Fibroblast of skin of scalp (primary cell): Measurements from ENCODE around the gene SLC22A23.

ENCODE experiments used
- DNase-seq: peaks from one replicate; pipeline ENCODE4 v3.0.0-alpha.2; 2013

Gene SLC22A23

DNA sequence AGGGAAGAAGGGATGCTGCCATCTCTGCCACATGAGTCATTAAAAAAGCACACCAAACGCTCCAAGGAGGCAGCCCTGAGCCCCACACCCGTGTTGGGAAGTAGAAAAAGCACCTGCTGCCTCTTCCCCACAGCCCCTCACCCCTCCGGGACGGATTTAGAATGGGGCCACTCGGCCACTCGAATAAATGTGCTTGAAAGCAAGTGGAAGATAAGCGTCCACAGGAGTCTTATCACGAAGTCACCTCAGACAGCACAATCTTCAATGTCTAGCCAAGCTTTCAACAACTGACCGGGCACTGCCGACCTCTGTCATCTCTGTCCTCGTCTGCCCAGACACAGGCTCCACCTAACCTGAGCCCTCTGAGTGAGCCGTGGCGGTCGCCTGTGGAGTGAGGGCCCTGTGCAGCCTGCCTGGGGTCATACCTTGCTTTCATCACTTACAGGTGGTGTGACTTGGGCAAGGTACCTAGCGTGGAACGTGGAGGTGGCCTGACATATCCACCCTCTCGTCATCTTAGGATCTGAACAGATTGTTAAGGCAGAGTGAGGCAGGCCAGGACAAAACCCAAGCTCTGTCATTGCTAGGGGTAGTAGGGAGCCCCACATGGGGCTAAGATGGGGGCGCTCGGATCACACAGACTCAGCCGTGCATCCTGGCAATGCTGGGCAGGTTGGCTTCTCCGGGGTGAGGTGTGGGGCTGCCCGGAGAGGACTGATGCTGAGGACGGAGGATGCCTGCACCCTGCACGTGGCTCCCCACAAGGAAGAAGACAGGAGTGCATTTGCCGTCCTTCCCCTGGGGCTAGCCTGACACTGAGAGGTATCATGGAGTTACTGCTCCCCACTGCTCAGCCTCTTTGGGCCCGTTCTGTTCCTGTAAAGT, 163.3 kb downstream of the SLC22A23 start:
- no peak for DNase-seq

DNA sequence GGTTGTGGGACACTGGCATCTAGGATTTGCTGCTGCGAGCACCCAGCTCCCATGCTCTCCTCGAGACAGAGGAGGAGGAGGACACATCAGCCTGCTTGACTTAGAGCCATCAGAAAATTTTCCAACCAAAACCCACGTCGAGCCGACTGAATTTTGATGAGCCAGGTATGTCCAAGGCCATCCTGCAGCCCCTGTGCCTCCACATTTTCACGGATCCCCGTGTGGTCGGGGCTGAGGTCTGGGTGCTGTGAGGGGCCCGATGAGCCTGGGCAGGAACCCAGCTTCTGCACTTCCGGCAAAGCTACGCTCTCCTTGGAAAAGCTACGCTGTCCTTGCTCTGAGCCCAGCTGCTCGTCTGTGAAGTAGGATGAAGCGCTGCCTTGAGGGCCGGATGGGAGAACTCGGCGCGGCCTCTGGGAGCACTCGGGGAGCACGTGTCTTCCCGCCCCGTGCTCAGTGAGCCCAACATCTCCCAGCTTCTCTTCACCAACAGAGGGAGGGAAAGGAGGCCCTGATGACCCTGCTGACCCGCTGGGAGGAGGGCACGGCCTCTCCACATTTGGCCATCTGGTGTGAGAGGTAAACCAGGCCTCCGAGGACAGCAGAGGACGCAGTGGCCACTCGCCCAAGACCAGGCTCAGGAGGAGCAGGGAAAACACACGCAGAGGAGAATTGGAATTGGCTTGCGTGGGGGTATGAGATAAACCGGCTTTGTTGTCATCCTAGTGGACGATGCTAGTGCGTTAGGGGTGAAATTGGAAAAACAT, 164.2 kb downstream of the SLC22A23 start:
- no peak for DNase-seq

DNA sequence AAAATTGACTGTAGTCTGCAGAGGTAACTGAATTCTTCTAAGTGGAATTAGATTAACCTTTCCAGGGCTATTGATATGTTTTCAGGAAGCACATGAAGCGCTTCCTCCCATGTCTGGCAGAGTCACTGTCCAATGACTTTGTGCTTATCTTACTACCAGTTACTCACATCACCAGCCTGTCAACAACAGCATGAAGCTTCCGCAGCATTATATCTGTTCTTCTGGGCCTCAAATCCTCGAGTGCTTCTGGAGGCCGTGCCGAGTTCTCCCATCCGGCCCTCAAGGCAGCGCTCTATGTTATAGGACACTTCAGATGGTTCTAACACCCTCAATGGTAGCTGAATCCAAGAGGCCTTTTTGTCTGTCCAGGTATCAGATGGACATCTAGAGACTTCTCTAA, 164.9 kb downstream of the SLC22A23 start:
- no peak for DNase-seq

DNA sequence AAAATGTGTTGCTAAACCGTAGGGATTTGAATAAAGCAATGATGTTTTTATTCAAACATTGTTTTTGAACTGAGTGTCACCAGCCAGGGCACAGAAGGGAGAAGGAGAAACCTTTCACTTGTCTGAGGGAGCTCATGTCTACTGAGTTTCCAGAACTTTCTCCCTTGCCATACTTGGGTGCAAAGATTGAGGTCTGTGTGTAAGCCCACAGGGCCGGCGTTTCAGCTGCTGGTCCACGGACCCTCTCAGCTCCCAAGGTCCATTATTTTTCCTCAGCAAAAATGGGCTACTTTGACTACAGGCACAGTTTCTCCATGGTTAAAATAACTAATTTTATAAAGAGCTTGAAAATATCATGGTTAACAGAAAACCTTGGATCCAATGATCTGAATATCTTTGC, 165.5 kb downstream of the SLC22A23 start:
- no peak for DNase-seq

DNA sequence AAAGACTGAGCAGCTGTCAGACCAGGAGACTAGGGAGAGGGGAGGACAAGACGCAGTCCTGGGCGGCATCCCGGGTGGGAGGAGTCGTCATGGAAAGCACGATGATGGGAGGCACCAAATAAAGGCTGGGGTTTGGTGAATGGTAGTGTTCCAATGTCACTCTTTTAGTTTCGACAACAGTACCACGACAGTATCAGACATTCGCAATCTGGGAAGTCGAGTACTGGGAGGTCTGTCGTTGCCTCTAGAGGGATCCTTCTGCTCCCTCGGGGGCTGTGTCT, 166.0 kb downstream of the SLC22A23 start:
- DNase-seq: no peak

DNA sequence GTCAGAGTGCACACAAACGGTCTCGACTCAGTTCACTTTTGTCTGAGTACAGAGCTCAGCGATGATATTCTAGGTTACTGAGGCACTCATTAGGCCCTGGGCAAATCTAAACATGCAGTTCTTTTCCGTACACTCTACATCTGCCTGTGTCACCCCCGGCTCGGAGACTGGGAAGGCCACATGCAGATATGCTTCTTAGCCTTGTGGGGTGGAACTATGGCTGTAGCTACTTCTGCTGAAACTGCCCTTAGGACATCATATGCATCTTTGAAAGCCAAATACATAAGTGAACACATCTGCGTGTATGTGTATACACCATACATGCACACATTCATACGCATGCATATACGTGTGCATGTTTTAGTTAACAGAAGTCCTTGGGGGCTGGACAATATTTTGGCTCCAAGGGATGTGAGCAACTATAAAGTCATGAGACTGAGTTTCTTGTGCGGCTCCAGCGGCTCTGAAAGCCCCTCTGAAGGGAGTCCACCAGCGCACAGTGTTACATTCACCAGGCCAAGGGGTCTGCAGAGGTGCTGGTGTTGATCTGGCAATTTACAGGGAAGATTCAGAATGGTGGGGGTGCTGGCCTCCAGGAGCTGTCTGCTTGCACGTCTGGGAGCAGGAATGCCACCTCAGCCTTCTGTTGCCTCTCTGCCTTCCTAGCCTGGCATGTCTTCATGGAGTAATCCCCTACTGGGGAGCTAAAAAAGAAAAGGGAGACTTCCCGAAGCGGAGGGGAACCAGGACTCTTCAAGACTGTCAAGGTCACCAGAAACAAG, 166.5 kb downstream of the SLC22A23 start:
- no peak for DNase-seq

DNA sequence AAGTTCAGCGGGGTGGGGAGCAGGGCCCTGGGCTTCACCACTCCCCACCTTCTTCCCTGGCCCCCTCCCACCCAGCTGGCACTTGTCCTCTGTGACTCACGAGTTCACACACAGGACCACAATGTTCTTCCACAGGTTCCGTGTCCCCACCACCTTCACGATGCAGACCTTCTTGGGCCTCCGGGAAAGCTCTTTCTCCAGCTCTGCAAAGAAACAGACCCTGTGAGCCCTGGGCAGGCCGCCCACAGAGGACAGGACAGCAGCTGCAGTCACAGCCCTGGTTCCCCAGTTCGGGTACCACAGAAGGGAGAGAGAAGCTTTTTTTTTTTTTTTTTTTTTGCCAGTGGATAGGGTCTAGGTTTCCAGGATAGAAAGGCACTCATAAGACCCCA, 167.2 kb downstream of the SLC22A23 start:
- no peak for DNase-seq

DNA sequence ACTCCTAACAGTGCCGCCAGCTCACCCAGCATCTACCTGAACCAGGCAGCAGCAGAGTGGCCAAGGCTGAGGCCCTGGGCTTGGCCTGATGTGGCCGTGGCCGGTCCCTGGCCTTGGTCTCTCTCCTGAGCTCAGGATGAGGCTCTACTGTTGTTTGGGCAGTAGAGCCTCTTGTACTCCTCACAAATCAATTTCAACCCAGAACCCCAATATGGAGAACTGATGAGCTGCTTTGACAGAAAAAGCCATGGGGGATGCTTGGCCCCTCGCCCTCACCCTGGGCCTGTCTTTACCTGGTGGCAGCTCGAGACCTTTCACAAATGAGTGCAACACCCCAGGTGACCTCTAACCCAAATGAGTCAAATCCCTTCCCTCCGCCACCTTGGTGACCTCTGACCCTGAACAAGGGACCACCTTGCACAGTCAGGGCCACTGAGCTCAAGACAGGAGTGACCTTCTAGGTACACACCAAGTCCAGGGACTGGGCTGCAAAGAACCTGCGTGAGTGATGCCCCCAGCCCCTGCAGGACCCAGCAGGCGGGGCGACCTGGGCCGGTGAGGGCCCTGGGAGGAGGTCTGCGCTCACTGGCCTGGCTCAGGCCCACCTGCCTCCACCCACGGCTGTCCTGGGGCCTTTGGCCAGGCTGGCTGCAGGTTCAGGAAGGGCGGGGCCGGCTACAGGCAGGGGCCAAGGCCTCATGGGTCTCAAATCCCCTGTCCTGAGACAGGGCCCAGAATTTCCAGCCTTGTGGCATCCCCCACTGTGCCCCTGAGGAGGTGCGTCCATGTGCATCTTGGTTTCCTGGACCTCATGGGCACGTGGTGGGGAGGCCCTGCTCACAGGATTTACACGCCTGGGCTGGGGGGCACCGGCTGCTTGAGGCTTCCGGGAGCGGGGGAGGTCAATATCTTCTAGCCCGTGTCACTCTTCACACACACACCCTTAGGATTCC, 167.9 kb downstream of the SLC22A23 start:
- DNase-seq: no peak

DNA sequence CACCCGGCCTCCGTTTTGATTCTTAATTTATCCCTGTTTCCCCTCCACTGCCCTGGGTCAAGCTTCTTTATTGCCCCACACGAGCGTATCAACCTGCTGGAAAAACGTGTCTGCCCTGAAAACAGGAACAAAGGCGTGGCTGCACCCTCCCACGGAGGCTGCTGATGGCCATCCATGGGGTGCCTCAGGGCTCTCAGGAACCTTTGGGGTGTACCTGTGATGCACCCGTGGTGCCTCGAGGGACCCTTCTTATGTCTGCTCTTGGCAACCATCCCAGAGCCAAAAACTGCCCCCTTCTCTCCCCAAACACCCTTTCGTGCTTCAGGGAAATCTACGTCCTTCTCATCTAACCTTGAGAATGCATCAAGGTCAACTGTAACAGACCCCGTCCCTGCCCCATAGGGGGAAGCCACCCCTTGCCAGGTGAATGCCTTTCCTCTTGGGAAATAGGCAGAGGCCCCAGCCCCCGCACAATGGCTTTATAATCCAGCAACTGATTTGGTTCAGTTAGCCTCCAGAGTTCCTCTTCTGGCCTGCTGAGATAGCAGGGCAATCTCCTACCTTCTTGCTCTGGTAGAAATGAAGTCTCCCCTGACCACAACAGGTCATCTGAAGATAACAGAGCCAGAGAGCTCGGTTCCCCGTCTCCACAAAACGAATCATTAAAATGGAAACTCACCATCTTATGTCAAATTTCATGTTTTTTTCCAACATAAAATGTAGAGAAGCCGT, 168.7 kb downstream of the SLC22A23 start:
- no peak for DNase-seq

DNA sequence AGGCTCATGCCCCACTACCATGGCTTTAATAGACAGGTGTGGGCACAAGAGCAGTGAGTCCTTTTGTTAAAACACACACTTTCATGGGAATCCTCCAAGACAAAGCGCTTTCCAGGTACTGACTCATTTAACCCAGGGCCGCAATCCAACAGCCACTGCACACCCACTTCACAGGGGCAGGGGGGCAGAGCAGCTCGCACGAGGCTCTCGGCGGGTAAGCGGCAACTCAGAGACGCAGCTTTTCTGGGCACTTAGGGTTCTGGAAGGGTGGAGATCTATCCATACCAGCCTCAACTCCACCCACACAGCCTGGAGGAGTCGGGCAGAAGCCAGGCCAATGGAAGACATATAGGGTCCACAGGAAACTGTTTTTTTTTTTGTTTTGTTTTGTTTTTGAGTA, 169.5 kb downstream of the SLC22A23 start:
- DNase-seq: no peak

DNA sequence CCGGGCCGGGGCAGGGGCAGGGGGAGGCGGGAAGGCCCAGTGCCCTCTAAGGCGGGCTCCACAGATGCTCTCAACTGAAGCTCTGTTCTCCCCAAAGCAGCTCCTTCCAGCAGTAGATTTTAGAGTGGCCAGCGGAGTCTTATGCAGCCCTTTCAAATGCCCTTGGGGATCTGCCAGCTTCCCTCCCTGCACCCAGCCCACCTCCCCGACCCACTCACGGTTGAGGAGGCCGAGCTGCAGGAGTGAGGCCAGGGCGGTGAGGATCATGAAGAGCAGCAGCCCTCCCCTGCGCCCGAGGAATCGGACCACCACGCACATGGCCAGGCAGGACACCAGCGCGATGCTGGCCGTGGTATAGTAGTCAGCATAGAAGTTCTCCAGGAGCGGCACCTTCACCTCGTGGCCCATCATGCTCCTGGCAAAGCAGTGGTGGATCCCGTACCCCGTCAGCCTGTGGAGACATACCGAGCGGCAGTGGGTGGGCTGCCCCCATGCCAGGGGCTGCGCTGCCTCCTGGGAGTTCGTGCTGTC, 170.1 kb downstream of the SLC22A23 start:
- DNase-seq: no peak

DNA sequence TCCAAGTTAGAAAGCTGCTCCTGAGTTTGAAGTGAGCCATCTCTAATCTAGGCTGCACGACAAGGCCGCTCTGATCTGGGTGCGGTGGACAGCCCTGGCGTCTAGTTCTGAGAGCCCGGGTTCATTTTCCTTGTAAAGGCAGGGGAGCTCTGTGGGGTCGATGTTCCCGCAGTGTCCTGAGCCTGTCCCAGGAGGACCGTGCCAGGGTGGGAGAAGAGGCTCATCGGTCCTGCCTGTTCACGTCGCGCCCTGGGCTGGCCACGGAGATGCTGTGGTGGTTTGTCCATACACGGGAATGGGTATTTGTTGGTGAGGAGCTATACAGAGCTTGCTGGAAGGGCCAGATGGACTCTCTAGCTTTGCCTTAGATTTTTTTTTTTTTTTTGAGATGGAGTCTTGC, 171.1 kb downstream of the SLC22A23 start:
- no peak for DNase-seq

DNA sequence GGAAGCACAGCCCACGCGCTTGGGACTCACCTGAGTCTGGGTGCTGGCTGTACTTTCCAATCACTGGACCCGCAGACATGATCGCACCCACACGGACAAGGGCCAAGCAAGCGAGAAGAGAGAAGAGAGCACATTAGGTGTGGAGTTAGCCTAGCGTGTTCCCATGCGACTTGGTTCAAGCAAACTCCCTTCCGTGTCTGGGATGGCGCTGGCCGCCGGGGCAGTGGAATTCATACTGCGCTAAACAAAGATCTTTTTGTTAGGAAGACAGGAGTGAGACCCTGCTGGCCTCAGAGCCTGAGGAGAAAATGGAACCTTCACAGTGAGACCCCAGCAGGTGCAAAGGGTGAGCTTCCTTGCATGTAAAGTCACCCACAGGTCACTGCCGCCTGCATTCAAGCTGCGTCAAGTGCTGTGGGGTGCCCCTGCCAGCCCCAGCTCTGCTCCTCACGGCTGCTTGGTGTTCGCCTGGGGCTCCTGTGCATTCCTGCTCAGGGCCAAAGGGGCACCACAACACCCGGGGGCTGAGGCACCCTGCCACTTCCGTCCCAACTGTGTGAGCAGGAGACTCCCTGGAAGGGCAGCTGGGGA, 171.7 kb downstream of the SLC22A23 start:
- DNase-seq: no peak

DNA sequence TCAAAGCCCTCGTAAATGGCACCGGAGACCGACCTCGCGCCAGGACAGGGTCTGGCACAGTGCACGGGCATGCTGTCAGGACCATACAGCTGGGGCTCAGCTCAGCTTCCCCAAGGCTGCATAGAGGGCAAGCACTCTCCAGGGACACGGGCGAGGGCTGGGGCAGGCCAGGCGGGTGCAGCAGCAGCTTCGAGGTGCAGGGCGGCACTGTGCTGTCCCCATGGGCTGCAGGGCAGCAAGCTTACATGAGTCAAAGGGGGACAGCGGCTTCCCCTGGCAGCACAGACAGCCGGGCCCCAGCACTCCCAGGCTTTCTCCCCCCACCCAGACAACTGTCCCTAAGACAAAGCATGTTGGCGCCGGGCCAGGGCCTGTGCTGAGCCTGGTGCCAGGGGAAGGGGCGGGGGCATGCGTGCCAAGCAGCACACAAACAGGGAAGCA, 172.4 kb downstream of the SLC22A23 start:
- DNase-seq: no peak

DNA sequence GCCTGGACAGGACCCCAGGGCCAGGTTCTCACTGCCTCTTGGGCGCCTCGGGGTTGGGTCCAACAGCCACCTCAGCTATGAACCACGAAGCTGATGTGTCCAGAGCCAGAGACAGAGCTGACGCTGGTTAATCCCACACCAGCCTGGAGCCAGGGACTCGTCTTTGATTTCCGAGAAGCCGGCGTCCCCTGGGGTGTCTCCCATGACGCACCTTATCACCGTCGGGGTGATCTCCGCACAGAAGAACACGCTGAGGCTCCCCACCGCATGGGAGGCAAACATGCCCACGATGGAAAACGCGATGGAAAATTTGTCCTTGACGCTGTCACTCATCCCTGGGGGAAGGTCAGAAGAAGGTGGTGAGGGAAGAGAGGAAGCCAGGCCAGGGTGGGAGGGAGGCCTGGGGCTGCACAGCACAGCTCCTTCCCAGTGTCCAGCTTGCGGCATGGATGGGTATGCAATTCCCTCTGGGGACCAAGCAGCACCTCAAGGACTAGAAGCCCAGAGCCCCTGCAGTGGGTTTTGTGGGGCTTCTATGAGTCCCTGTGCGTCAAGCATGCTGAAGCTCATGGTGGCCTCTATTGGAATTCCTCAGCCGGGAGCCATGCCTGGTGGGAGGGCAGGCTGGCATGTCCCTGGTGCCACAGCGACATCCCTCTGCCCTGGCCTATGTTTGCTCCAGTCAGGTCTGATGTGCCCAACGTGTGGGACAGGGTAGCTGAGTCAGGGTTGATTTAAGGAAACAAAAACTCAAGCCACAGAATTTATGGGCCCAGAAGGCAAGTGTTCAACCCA, 173.0 kb downstream of the SLC22A23 start:
- no peak for DNase-seq

DNA sequence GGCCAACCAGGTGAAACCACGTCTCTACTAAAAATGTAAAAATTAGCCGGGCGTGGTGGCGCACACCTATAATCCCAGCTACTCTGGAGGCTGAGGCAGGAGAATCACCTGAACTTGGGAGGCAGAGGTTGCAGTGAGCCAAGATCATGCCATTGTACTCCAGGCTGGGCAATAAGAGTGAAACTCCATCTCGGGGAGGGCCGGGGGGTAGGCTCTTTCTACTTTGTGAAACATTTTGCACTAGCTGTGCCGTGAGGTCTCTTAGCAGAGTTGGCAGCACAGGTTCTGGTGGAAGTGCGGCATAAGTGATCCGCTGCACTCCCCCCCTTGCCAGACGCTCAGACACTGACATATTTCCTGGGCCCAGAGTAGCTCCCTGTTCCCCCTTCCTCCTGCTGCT, 173.6 kb downstream of the SLC22A23 start:
- no peak for DNase-seq

DNA sequence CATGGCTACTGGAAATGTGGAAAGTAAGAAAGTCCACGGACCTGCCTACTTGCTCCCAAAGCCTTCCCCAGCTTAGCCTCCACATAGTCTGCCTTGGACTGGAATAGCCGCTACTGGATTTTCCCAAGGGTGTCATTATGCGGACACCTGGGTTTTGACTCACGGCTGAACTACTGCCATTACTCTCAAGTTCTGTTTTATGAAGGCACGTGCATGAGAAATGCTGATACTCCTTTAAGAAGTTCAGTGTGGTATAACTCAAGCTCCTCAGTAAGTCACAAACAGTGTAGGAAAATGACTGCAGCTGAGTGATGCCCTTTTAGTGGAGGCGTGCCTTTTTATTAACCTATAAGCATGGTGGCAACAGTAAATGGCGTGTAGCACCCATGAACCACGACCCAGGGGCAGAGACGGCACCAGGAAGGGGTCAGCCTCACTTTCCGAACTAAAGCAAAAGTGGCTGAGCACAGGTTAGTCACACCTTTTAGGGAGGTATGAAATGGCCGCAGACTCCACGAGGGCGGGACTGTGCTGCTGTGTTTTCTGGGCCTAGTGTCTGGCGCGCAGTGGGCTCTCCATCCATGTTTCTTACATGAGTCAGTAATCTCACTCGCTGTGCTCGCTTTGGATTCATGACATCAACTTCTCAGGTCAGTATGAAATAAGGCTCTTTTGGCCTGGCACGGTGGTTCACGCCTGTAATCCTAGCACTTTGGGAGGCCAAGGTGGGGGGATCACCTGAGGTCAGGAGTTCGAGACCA, 174.2 kb downstream of the SLC22A23 start:
- DNase-seq: no peak

DNA sequence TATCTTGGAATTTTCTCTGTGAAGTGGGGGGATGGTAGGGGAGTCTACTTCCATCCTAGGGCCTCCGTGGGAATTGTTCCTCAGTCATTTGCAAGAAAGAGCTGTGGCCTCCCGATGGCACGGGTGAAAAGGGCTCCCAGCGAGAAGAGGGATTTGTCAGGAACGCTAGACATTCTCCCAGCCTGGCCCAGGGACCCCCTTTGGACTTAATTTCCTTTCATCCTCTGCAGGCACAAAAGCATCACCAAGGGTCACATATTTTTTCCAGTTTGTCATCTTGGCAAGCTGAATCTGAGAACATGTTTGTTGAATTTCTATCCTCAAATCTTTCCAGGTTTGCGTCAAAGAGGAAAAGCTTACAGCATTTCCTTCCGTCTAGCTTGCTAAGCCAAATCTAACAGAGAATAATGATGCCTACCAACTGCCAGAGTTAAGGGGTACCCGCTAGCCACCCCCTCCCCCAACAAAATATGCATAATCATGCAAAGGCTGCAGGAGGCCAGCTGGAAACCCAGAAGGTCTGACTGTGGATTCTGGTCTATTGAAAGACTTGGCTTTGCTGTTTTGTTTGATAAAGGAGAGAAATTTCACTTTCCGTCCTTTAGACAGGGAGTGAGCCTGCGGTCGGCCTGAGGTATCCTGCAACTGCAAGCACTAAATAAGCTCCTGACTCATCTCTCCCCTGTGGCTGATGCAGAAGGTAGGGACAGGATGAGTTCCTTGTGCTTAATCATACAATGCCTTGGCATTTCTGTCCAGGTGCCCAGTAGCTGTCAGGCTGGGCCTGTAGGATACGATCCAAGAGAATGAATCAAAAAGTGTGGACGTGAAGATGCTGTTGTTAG, 175.0 kb downstream of the SLC22A23 start:
- peak; percentile 95 for DNase-seq
